GM10248 (cell line): Measurements from ENCODE around the gene CELA2B.

Experiments
- CTCF ChIA-PET: fragments of 300-600 bp; sonication (Branson Sonifier 250); formaldehyde crosslinking; extraction: SDS; loops from one replicate; lab custom pipeline; 2021; ENCODE audit warnings: antibody characterized with exemption; lab: Yijun Ruan, JAX
- POLR2A ChIA-PET: fragments of 350-650 bp; sonication (Branson Sonifier 250); formaldehyde crosslinking; extraction: SDS; loops from one replicate; lab custom pipeline; 2020; ENCODE audit warnings: antibody characterized with exemption; lab: Yijun Ruan, JAX
- DNase-seq: peaks from one replicate; pipeline ENCODE4 v3.0.0; 2012; ENCODE audit errors: extremely low spot score
- TF ChIP-seq, protein P1 (sequence below): IDR thresholded peaks from 2 replicates; pipeline ENCODE4 v1.5.1; 2012; ENCODE audit warnings: mild to moderate bottlenecking, low read depth; ENCODE audit errors: extremely low read depth, missing control alignments, control extremely low read depth

The CELA2B gene

DNA sequence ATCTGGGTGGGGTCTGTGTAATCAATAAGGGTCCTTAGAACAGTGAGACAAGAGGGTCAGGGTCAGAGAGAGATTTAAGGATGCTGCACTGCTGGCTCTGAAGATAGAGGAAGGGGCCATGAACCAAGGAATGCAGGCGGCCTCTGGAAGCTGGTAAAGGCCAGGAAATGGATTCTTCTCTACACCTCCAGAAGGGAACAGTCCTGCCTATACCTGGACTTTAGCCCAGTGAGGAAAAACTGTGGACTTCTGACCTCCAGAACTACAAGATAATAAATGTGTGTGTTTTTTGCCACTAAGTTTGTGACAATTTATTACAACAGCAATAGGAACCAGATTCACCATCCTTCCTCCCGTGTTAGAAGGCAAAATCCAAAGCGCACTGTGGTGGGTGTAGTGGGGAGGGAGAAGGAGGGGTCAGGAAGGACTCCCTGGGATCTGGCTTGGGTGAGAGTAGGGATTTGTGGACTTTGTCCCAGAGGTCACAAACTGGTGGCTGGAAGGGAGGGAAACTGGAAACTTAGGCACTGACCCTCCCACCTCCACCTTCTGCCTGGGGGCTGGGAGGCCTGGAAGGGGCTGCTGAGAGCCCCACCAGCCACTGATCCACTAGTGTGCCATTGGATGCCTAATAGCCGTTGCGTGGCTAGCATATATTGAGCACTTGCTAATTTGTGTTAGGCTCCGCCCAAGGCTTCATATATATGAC lies 24.7 kb upstream of the CELA2B start:
- TF ChIP-seq, protein P1, sequence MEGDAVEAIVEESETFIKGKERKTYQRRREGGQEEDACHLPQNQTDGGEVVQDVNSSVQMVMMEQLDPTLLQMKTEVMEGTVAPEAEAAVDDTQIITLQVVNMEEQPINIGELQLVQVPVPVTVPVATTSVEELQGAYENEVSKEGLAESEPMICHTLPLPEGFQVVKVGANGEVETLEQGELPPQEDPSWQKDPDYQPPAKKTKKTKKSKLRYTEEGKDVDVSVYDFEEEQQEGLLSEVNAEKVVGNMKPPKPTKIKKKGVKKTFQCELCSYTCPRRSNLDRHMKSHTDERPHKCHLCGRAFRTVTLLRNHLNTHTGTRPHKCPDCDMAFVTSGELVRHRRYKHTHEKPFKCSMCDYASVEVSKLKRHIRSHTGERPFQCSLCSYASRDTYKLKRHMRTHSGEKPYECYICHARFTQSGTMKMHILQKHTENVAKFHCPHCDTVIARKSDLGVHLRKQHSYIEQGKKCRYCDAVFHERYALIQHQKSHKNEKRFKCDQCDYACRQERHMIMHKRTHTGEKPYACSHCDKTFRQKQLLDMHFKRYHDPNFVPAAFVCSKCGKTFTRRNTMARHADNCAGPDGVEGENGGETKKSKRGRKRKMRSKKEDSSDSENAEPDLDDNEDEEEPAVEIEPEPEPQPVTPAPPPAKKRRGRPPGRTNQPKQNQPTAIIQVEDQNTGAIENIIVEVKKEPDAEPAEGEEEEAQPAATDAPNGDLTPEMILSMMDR = no peak
- no peak for DNase-seq
- ChIA-PET CTCF (no interaction called here), POLR2A (no interaction called here)

DNA sequence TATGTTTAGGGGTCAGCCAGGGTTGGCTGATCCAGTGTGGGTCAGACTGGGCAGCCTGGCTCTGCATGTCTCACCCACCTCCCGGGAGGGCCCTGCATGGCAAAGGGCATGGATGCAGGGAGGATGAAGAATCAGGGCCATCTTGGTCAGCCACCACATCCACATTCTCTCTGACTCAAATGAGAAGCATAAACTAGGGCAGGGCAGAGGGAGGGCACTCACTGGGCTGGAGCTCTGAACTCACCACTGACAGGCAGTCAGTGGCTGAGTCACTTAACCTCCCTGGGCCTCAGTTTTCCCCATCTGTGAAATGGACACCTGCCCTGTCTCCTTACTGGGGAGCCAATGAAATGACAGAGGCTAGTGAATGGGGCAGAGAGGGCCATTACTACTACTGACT lies 23.7 kb upstream of the CELA2B start:
- no peak for DNase-seq
- ChIA-PET CTCF (interaction anchor here (1.0 kb wide), 1 partner anchor 21 kb away, joined by 4 read pairs; no protein-coding TSS in a partner anchor), POLR2A (no interaction called here)
- TF ChIP-seq, protein P1 = no peak

DNA sequence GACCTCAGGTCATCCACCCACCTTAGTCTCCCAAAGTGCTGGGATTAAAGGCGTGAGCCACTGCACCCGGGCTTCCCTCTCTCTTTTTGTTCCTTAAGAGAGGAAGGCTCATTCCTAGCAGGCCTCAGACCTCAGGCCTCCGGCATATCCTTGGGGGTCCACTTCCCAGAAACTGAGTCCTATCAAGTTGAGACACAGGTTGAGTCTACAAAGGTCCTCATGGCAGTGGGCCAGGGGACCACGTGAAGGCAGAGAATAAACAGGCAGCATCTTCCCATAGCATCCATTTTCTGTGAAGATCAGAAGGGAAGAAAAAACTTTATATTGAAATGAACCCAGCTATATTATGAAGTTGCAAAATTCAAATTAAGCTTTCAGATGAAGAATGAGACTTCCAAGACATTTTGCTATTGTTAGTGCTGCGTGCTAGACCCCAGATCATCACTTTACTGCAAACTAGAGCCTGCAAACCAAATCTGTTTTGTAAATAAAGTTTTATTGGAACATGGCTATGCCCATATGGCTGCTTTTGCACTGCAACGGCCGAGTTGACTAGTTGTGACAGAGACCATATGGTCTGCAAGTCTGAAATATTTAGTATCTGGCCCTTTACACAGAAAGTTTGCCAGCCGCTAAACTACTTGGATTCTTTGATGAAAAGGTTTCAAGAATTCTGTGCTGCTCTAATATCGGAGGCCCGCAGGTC lies 22.9 kb upstream of the CELA2B start:
- CTCF ChIA-PET = interaction anchor here (1.0 kb wide), 1 partner anchor 21 kb away, joined by 4 read pairs; no protein-coding TSS in a partner anchor

DNA sequence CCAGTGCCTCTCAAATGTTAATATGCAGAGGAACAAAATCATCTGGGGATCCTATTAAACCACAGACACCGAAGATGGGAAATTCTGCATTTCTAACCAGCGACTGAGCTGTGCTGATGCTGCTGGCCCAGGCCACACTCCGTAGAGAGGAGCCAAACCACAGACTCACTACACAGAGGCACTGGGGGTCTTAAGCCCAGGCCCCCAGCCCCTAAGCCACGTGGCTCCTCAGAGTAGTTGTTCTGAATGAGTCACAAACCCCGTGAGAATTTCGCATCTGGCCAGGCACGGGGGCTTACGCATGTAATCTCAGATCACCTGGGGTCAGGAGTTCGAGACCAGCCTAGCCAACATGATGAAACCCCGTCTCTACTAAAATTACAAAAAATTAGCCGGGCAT lies 22.2 kb upstream of the CELA2B start:
- DNase-seq = no peak
- ChIA-PET POLR2A (no interaction called here), CTCF (no interaction called here)
- TF ChIP-seq, protein P1 = no peak

More for the DNA sequence above, 22.9 kb upstream of the CELA2B start:
- no peak for DNase-seq
- POLR2A ChIA-PET = no interaction called here
- TF ChIP-seq, protein P1 = no peak

DNA sequence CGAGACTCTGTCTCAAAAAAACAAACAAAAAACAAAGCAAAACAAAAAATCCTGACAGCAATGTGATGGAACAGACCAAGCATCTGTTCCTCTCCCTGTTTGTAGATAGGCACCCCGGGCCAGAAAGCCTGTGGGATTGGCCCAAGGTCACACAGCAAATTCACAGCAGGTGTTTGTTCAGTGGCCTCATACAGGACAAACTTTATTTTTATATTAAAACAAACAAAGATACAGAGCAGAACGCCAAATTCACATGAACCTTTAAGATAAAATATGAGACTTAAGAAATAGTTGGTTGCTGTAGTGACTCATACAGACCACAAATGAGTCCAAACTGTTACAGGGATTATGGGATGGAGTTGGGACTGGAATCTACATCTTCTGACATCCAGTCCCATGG lies 21.6 kb upstream of the CELA2B start:
- CTCF ChIA-PET = no interaction called here
- TF ChIP-seq, protein P1 = no peak
- POLR2A ChIA-PET = no interaction called here
- DNase-seq = no peak

DNA sequence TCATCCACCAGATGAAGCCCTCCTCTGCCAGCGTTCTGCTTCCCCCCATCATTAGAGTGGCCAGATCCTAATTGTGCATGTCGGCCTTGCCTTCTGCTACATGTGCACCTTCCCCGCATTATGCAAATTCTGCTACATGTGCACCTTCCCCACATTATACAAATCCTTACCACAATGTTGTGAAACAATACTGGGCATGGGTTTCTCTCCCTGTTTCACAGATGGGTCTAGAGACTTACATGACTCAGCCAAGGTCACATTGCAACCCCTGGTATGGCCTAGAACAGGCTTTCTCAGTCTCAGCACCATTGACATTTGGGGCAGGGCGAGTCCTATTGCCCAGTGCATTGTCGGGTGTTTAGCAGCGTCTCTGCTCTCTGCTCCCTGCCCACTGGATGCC lies 20.4 kb upstream of the CELA2B start:
- POLR2A ChIA-PET = no interaction called here
- no peak for DNase-seq
- CTCF ChIA-PET = no interaction called here
- TF ChIP-seq, protein P1 = no peak
